Dendritic cell treated with granulocyte-macrophage colony-stimulating factor and Interleukin-4, amounts not matched to agents 40 ng/mL and 50 ng/mL, for 4 days (primary cell): ENCODE data around the gene IQSEC1.

Experiments
- H3K27ac Mint-ChIP-seq: one replicate; pipeline ENCODE4 v1.8.0; 2022; ENCODE audit warnings: mild to moderate bottlenecking, mixed read lengths
- H3K27me3 Mint-ChIP-seq: one replicate; pipeline ENCODE4 v1.8.0; 2022; ENCODE audit warnings: mild to moderate bottlenecking, mixed read lengths
- H3K36me3 Mint-ChIP-seq: one replicate; pipeline ENCODE4 v1.8.0; 2022; ENCODE audit warnings: low read depth, mixed read lengths
- H3K4me1 Mint-ChIP-seq: one replicate; pipeline ENCODE4 v1.8.0; 2022; ENCODE audit warnings: low read depth, mixed read lengths
- H3K4me3 Mint-ChIP-seq: one replicate; pipeline ENCODE4 v1.8.0; 2022; ENCODE audit warnings: mild to moderate bottlenecking, moderate library complexity, mixed read lengths
- H3K9me3 Mint-ChIP-seq: one replicate; pipeline ENCODE4 v1.8.0; 2022; ENCODE audit warnings: mixed read lengths
- intact Hi-C: fragments of 100-400 bp; cut with micrococcal nuclease; formaldehyde crosslinking; loops from one replicate; pipeline ENCODE4 v1.15.0; 2022

The IQSEC1 gene

DNA sequence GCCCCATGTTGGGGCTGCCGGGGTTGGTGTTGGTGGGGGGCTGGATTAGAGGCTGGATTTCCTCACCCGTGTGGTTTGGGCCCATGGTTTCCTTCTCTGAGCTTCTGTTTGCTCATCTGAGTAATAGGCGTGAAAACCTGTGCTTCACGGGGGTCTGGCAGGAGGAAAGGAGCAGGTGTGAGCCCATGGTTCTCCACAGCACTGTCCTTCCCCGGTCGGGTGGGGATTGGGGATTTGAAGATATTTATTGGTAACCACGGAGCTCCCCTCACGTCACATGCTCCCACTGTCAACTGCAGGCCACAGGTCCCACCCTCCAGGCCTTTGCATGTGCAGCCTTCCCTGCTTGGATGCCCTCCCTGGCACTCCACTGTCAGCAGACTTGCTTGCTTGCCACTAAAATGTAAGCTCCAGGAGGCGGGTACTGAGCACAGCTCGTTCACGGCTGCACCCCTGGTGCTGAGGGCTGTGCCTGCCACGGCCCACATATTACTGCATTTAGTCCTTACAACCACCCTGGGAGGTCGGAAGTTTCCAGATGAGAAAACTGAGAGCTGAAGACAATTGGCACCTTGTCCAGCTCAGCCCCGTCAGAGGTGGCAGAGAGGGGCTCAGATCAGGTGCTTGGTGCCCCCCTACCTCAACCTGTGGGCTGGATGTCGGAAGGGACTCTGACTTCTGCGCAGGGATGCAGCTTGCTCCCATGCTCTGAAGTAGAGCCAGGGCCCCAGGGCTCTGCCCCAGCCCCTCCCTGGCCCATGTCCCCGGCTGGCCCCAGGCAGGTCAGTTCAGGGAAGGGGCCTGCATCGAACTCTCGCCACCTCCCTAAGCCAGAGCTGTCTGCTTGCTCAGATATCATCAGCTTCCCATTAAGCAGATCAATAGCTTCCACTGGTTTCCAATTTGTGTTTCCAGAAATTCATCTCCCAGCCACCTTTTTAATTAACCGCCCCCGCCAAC lies 29.4 kb upstream of the IQSEC1 start:
- H3K36me3 Mint-ChIP-seq, result no peaks in the 10 kb centered on the region
- no peaks in the 10 kb centered on the region for H3K9me3 Mint-ChIP-seq
- no peak overlapping the region for H3K4me3 Mint-ChIP-seq
- H3K27ac Mint-ChIP-seq, result no peak overlapping the region
- intact Hi-C loops, result no loop called here
- peaks cover 7% of the 10 kb centered on the region for H3K27me3 Mint-ChIP-seq
- H3K4me1 Mint-ChIP-seq, result peaks cover 14% of the 10 kb centered on the region

DNA sequence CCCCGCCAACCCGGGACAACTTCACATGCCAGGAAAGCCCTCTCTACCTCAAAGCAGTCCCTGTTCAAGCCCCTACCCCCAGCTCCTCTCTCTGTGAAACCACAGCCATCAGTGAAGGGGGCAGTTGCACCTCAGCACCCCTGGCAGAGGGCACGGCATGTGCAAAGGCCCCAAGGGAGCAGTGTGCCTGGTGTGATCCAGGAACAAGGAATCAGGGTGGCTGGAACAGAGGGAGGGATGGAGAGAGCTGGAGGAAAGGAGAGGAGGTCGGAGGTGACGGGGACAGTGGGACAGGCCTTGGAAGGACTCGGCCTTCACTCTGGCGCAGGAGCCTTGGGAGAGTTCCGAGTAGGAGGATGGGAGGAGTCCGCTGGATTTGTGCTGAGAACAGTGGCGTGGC lies 26.5 kb upstream of the IQSEC1 start:
- Mint-ChIP-seq H3K27ac (no peak overlapping the region), H3K4me1 (peaks cover 23% of the 10 kb centered on the region), H3K27me3 (peaks cover 25% of the 10 kb centered on the region), H3K9me3 (no peaks in the 10 kb centered on the region), H3K4me3 (no peak overlapping the region), H3K36me3 (no peaks in the 10 kb centered on the region)
- intact Hi-C loops, result loop anchor here (5.0 kb wide), 1 partner anchor 548 kb away; no protein-coding TSS in a partner anchor

DNA sequence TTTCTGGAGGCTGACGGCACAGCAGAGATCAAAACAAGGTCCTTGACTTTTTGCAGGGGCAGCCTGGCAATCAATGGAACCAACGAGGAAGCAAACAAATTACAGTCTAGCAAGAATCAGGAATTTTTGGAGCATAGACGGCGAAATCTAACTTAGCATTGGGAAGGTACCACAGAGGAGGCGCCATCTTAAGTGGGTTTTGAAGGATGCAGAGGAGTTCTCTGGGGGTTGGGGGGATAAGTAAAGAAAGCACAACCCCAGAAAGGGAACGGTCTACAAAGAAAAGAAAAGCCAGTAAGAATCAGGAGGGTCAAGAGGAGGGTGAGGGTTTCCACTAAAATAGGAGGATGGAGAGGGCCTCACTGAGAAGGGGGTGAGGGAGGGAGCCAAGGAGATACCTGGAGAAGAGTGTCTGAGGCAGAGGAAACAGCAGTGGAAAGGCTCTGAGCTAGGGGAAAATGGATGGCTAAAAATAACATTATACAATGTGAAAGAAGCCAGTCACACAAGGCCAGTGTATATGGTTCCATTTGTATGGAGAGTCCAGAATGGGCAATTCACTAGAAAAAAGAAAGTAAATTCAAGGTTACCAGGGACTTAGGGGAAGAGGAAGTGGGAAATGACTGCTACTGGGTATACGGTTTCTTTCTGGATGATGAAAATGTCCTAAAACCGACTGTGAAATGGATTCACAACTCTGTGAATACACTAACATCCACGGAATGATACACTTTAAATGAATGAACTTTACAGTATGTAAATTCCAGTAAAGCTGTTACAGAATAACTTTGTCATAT lies 25.2 kb upstream of the IQSEC1 start:
- H3K27ac Mint-ChIP-seq, result no peak overlapping the region
- intact Hi-C loops, result loop anchor here (5.0 kb wide), 1 partner anchor 549 kb away; no protein-coding TSS in a partner anchor
- H3K4me3 Mint-ChIP-seq, result no peak overlapping the region
- H3K27me3 Mint-ChIP-seq, result peaks cover 35% of the 10 kb centered on the region
- H3K36me3 Mint-ChIP-seq, result no peaks in the 10 kb centered on the region
- H3K4me1 Mint-ChIP-seq, result peaks cover 23% of the 10 kb centered on the region
- H3K9me3 Mint-ChIP-seq, result no peaks in the 10 kb centered on the region

DNA sequence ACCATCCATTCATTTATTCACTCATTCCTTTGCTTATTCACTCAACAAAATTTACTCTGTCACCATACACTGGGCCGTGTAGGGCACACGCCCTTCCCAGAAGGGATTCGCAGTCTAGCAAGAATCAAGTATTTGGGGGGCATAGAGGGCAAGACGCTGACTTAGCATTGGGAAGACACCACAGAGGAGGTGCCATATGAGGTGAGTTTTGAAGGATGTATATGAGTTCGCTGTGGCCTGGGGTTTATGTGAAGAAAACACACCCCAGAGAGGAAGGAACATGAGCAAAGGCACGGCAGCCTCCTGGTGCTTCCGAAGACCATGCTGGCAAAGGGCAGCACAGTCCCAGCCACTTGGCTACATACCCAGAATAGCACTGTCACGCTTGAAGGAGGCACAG lies 23.1 kb upstream of the IQSEC1 start:
- intact Hi-C loops, result loop anchor here (5.0 kb wide), 1 partner anchor 551 kb away; no protein-coding TSS in a partner anchor
- no peaks in the 10 kb centered on the region for H3K36me3 Mint-ChIP-seq
- H3K4me1 Mint-ChIP-seq, result peaks cover 34% of the 10 kb centered on the region
- no peak overlapping the region for H3K27ac Mint-ChIP-seq
- H3K4me3 Mint-ChIP-seq, result no peak overlapping the region
- peaks cover 39% of the 10 kb centered on the region for H3K27me3 Mint-ChIP-seq
- no peaks in the 10 kb centered on the region for H3K9me3 Mint-ChIP-seq

DNA sequence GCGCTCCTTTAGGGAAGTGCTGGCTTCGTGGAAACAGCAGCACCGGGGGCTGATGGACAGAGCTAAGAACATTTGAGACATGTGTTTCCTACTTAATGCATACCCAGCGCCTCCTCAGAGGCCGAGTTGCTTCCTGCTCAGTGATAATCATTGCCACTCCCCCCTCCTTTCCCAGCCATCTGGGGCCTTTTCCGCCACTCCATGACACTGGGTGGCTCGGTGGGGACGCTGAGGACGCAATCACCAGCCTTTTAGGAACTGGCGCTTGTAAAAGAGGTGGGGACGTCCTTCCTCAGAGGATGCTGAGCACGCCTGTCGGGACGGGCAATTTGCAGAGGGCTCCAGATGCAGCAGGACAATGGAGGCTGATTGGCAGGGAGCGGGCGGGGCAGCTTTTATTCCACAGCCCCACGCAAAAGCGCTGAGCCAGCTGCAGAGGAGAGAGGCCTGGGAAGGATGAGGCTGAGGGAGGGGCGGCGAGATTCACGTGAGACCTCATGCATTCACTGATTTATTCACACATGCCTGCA lies 22.2 kb upstream of the IQSEC1 start:
- Mint-ChIP-seq H3K36me3 (no peaks in the 10 kb centered on the region), H3K4me3 (no peak overlapping the region), H3K9me3 (no peaks in the 10 kb centered on the region), H3K27ac (no peak overlapping the region), H3K4me1 (peaks cover 34% of the 10 kb centered on the region), H3K27me3 (peaks cover 39% of the 10 kb centered on the region)
- intact Hi-C loops, result loop anchor here (5.0 kb wide), 1 partner anchor 552 kb away; no protein-coding TSS in a partner anchor

DNA sequence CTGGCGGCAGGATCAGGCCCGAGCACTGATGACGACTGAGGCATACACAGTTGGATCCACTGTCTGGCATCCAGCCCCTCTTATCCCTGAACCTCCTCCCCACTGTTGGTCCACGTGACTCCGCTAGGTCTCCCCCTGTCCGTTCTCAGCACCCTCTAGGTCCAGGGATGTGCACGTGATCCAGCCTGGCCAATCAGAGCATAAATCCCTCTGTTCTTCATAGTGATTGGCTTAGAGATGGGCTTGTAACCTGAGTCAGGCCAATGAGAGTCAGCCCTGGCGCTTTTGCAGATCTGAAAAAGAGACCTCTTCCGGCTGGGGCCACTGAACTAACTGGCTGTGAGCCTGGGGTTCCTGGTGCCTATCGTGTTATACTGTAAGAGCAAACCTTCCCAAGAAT lies 20.5 kb upstream of the IQSEC1 start:
- Mint-ChIP-seq H3K27me3 (peaks cover 39% of the 10 kb centered on the region), H3K9me3 (no peaks in the 10 kb centered on the region), H3K4me1 (peaks cover 28% of the 10 kb centered on the region), H3K4me3 (no peak overlapping the region), H3K36me3 (no peaks in the 10 kb centered on the region), H3K27ac (no peak overlapping the region)
- intact Hi-C loops, result no loop called here

DNA sequence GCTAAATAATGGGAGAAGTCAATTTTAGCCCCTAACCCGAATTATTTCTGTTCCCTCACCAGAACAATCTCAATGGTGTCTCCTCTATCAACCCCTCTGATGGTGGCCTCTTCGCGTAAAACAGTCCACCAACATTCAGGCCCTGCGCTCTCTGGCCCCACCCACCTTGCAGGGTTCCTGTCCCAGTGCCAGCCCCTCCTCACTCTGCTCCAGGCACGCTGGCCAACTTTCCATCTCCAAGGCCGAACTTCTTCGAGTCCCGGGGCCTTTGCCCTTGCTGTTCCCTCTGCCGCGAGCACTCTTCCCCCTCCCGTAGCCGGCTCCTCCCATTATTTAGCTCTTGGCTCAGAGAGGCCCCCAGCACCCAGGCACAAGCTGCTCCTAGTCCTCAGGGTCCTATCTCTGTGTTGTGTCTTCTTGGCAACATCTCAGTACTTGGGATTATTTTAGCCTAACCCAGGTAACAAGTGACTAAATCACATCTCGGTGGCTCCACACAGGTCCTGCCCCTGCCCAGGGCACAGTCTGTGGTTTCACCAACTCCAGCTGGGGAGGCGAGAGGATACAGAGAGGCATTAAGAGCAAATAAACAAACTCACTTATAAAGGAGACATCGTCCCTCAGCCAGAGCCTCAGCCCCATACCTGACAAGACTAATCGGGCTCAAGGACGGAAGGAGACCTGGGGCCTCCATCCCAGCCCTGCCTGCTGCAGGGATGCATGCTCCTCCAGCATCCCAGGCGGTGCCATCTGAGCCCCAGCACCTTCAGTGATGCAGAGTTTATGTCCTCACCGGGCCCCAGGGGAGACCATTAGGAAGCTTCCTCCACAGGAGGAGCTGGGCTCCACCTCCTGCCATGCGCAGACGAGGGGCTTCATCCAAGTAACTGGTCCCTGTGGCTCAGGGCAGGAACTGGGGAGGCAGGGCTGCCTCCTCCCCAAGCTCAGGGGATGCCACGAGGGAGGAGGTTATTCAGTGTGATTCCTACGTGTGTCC lies 19.7 kb upstream of the IQSEC1 start:
- H3K36me3 Mint-ChIP-seq, result no peaks in the 10 kb centered on the region
- no peak overlapping the region for H3K4me3 Mint-ChIP-seq
- intact Hi-C loops, result loop anchor here (1.0 kb wide), 1 partner anchor 359 kb away; no protein-coding TSS in a partner anchor
- H3K27ac Mint-ChIP-seq, result no peak overlapping the region
- peaks cover 43% of the 10 kb centered on the region for H3K27me3 Mint-ChIP-seq
- no peaks in the 10 kb centered on the region for H3K9me3 Mint-ChIP-seq
- peaks cover 29% of the 10 kb centered on the region for H3K4me1 Mint-ChIP-seq

DNA sequence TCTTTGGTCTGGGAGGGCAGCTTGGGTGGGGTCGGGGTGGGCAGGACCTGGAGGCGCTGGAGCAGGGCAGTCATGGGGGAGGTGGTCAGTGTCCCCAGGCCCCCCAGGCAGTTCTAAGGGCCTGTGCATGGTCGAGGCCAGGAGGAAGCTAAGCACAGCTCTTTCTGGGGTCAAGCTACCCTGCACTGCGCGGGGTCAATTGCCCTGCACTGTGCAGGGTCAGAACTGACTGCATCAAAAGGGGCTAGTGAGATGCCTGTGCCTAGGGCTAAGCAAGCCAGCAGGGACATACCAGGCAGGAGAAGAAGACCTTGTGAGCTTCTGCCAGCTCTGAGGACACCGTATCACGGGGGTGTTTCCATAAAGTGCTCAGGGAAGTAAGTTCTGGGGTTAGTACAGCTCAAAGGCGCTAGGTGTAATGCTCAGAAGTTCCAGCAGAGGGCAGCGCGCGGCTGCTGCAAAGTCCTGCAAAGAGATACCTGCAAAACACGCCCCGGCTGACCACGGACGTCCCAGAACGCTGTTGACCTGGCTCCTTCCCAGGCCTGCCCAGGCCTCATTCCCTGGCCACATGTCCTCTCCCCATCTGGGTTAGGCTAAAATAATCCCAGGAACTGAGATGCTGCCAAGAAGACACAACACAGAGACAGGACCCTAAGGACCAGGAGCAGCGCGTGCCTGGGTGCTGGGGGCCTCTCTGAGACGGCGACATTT lies 18.8 kb upstream of the IQSEC1 start:
- no peak overlapping the region for H3K4me3 Mint-ChIP-seq
- no peaks in the 10 kb centered on the region for H3K9me3 Mint-ChIP-seq
- peaks cover 32% of the 10 kb centered on the region for H3K4me1 Mint-ChIP-seq
- intact Hi-C loops, result loop anchor here (1.0 kb wide), 1 partner anchor 360 kb away; no protein-coding TSS in a partner anchor
- no peak overlapping the region for H3K27ac Mint-ChIP-seq
- no peaks in the 10 kb centered on the region for H3K36me3 Mint-ChIP-seq
- peaks cover 43% of the 10 kb centered on the region for H3K27me3 Mint-ChIP-seq

DNA sequence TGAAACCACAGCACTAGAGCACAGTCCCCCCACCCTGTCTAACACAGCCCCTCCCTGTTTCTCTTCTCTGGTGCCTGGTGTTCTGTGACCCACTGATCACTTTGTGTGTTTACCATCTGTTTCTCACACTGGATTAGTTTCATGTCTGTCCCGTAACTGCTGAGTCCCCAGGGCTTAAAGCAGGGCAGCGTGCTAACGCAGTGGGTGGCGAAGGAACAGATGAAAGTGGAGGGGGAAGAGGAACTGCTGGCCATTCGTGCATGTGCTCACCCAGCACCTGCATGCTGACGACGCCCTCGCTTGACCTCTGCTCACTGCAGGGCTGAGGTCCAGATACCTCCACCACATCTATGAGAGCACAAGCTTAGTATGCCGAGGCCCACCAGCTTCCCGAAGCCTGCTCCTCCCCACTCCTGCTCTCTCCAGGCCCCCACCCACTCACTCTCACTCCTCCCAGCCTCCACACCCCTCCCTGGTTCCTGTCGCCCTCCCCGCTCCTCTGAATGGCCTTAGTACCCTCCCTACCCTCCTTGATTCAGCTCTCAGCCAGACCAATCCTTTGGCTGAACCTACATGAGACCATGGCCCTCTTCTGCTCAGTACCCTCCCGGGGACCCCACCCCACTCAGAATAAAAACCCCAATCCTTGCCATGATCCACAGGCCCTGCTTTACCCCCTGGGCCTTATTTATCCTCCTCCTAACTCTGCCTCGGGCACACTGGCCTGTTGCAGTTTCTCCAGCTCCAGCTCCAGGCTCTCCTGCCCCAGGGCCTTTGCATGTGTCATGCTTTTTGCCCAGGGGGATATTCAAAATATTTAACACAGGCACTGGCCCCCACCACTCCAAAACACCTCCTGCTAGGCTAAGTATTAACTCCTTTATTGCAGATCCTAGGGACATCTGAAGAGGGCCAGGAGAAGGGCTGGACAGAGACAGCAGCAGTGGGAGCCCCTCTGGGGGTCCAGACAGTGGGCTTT lies 15.1 kb upstream of the IQSEC1 start:
- no peaks in the 10 kb centered on the region for H3K9me3 Mint-ChIP-seq
- H3K4me1 Mint-ChIP-seq, result peaks cover 30% of the 10 kb centered on the region
- peak overlapping the region; percentile 36 for H3K27ac Mint-ChIP-seq
- H3K4me3 Mint-ChIP-seq, result no peak overlapping the region
- peaks cover 21% of the 10 kb centered on the region for H3K27me3 Mint-ChIP-seq
- intact Hi-C loops, result no loop called here
- no peaks in the 10 kb centered on the region for H3K36me3 Mint-ChIP-seq

DNA sequence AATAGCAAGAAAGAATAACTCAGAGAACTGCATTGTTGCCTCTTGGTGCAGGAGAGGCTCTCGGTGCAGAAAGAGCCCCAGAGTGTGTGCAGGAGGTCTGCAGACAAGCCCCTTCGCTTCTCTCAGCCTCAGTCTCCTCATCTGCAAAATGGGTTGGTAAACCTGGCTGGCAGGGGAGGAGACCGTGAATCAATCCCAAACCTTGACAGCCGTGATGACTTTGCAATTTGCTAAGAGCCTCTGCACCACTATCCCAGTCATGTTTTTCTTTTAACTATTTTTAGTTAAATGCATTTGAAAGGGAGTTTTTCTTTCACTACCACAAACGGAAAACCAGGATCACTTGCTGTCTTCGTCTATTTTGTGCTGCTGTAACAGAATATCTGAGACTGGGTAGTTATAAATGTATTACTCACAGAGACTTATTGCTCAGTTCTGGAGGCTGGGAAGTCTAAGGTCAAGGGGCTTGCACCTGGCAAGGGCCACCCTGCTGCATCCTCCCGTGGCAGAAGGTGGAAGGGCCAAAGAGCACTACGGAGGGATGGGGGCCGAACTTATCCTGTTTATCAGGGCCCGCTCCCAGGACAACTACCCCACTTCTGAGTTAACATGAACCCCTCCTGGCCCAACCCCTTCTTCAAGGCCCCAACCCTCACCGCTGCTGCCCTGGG lies 14.2 kb upstream of the IQSEC1 start:
- intact Hi-C loops, result no loop called here
- Mint-ChIP-seq H3K9me3 (no peaks in the 10 kb centered on the region), H3K4me1 (peaks cover 26% of the 10 kb centered on the region), H3K36me3 (no peaks in the 10 kb centered on the region), H3K27me3 (peaks cover 18% of the 10 kb centered on the region), H3K4me3 (no peak overlapping the region), H3K27ac (peak overlapping the region; percentile 36)

DNA sequence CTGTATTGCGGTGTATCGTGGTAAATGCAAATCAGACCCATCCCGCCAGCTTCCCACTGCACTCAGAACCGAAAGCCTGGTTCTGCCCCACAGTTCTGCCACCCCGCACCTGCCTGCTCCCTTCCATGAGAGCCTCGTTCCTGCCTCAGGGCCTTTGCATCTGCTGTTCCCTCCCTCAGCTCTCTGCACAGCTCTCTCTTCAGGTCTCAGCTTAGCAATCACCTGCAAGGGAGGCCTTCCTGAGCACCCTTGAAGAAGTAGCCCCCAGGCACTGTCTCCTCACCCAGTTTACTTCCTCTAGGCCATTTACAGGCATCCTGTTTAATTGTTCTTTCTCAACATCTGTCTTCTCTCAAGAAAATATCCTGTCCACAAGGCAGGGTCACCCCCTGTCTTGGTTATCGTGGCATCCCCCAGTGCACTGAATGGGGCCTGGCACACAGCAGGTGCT lies 13.3 kb upstream of the IQSEC1 start:
- peaks cover 18% of the 10 kb centered on the region for H3K27me3 Mint-ChIP-seq
- H3K4me1 Mint-ChIP-seq, result peaks cover 19% of the 10 kb centered on the region
- H3K36me3 Mint-ChIP-seq, result no peaks in the 10 kb centered on the region
- intact Hi-C loops, result no loop called here
- H3K4me3 Mint-ChIP-seq, result no peak overlapping the region
- H3K27ac Mint-ChIP-seq, result peak overlapping the region; percentile 14
- H3K9me3 Mint-ChIP-seq, result no peaks in the 10 kb centered on the region
